Stimulated activated effector memory CD8-positive, alpha-beta T cell treated with anti-CD3 and anti-CD28 coated beads, Interleukin-12 subunit alpha, Interleukin-12 subunit beta, amount 100 ng/mL, for 72 hours (primary cell): ENCODE measurements around the gene ARTN.

ENCODE experiments used
- ATAC-seq: fragments of 150-1000 bp; cut with Tn5 transposase; 2 replicates; pipeline ENCODE4 v1.10.0; 2021
- DNase-seq, 2 donors: peaks; one replicate each; pipeline ENCODE4 v3.0.0; 2021 to 2022; ENCODE audit warnings: low spot score in 2 of 2
- H3K27ac Mint-ChIP-seq: one replicate; pipeline ENCODE4 v1.8.0; 2022; ENCODE audit warnings: mild to moderate bottlenecking, mixed read lengths
- H3K36me3 Mint-ChIP-seq: one replicate; pipeline ENCODE4 v1.8.0; 2022; ENCODE audit warnings: mild to moderate bottlenecking, mixed read lengths
- H3K4me1 Mint-ChIP-seq: one replicate; pipeline ENCODE4 v1.8.0; 2022; ENCODE audit warnings: mixed read lengths
- H3K4me3 Mint-ChIP-seq: one replicate; pipeline ENCODE4 v1.8.0; 2022; ENCODE audit warnings: mild to moderate bottlenecking, mixed read lengths
- H3K9me3 Mint-ChIP-seq: one replicate; pipeline ENCODE4 v1.8.0; 2022; ENCODE audit warnings: mixed read lengths

Gene ARTN

GRCh38 chr1:43913051-43913501, 20.5 kb upstream of the ARTN start:
- Mint-ChIP-seq H3K4me1 (no peaks in the 10 kb centered on the region), H3K9me3 (no peaks in the 10 kb centered on the region), H3K27ac (no peak overlapping the region), H3K36me3 (peaks cover 12% of the 10 kb centered on the region), H3K4me3 (no peak overlapping the region)
- DNase-seq (no peak), ATAC-seq (no peak)

- Mint-ChIP-seq H3K4me1 (no peaks in the 10 kb centered on the region), H3K9me3 (no peaks in the 10 kb centered on the region), H3K4me3 (no peak overlapping the region), H3K36me3 (peaks cover 12% of the 10 kb centered on the region), H3K27ac (no peak overlapping the region)
- DNase-seq, result no peak
- no peak for ATAC-seq
Measured at GRCh38 chr1:43913666-43914360, 19.8 kb upstream of the ARTN start.

- Mint-ChIP-seq H3K36me3 (peaks cover 6% of the 10 kb centered on the region), H3K27ac (no peak overlapping the region), H3K4me3 (no peak overlapping the region), H3K9me3 (no peaks in the 10 kb centered on the region), H3K4me1 (no peaks in the 10 kb centered on the region)
- peak; percentile 44 for ATAC-seq
- DNase-seq, result no peak
Measured at GRCh38 chr1:43914576-43915525, 18.8 kb upstream of the ARTN start.

GRCh38 chr1:43919906-43920305, 13.7 kb upstream of the ARTN start:
- DNase-seq (no peak), ATAC-seq (no peak)
- no peaks in the 10 kb centered on the region for H3K9me3 Mint-ChIP-seq
- H3K4me1 Mint-ChIP-seq, result no peaks in the 10 kb centered on the region
- no peak overlapping the region for H3K27ac Mint-ChIP-seq
- no peak overlapping the region for H3K4me3 Mint-ChIP-seq
- no peaks in the 10 kb centered on the region for H3K36me3 Mint-ChIP-seq

GRCh38 chr1:43921022-43921421, 12.6 kb upstream of the ARTN start:
- Mint-ChIP-seq H3K4me1 (no peaks in the 10 kb centered on the region), H3K9me3 (no peaks in the 10 kb centered on the region), H3K36me3 (no peaks in the 10 kb centered on the region), H3K27ac (peak overlapping the region; percentile 41), H3K4me3 (no peak overlapping the region)
- DNase-seq, result no peak
- ATAC-seq, result no peak

GRCh38 chr1:43924516-43924915, 9.1 kb upstream of the ARTN start:
- ATAC-seq (no peak), DNase-seq (no peak)
- Mint-ChIP-seq H3K36me3 (no peaks in the 10 kb centered on the region), H3K27ac (no peak overlapping the region), H3K4me3 (no peak overlapping the region), H3K4me1 (peaks cover 1% of the 10 kb centered on the region), H3K9me3 (no peaks in the 10 kb centered on the region)

- ATAC-seq (no peak), DNase-seq (no peak)
- H3K9me3 Mint-ChIP-seq, result no peaks in the 10 kb centered on the region
- H3K36me3 Mint-ChIP-seq, result no peaks in the 10 kb centered on the region
- H3K4me1 Mint-ChIP-seq, result peaks cover 5% of the 10 kb centered on the region
- H3K4me3 Mint-ChIP-seq, result no peak overlapping the region
- H3K27ac Mint-ChIP-seq, result peak overlapping the region; percentile 33
Measured at GRCh38 chr1:43925846-43926245, 7.8 kb upstream of the ARTN start.

GRCh38 chr1:43930168-43930948, 3.2 kb upstream of the ARTN start:
- Mint-ChIP-seq H3K9me3 (no peaks in the 10 kb centered on the region), H3K4me1 (peaks cover 24% of the 10 kb centered on the region), H3K36me3 (peaks cover 9% of the 10 kb centered on the region), H3K27ac (no peak overlapping the region), H3K4me3 (no peak overlapping the region)
- no peak for DNase-seq
- ATAC-seq, result no peak

- H3K4me3 Mint-ChIP-seq, result no peak overlapping the region
- no peak overlapping the region for H3K27ac Mint-ChIP-seq
- DNase-seq (no peak), ATAC-seq (no peak)
- peaks cover 24% of the 10 kb centered on the region for H3K4me1 Mint-ChIP-seq
- no peaks in the 10 kb centered on the region for H3K9me3 Mint-ChIP-seq
- peaks cover 9% of the 10 kb centered on the region for H3K36me3 Mint-ChIP-seq
Measured at GRCh38 chr1:43930949-43931275, 2.7 kb upstream of the ARTN start.

GRCh38 chr1:43931711-43932660, 1.6 kb upstream of the ARTN start:
- Mint-ChIP-seq H3K27ac (peak overlapping the region; percentile 43), H3K4me1 (peaks cover 24% of the 10 kb centered on the region), H3K4me3 (no peak overlapping the region), H3K9me3 (no peaks in the 10 kb centered on the region), H3K36me3 (peaks cover 9% of the 10 kb centered on the region)
- DNase-seq (no peak), ATAC-seq (no peak)

- peaks cover 24% of the 10 kb centered on the region for H3K4me1 Mint-ChIP-seq
- peak overlapping the region; percentile 2 for H3K4me3 Mint-ChIP-seq
- no peaks in the 10 kb centered on the region for H3K9me3 Mint-ChIP-seq
- ATAC-seq, result no peak
- H3K36me3 Mint-ChIP-seq, result peaks cover 9% of the 10 kb centered on the region
- H3K27ac Mint-ChIP-seq, result peak overlapping the region; percentile 43
- no peak for DNase-seq
Measured at GRCh38 chr1:43932786-43933385, 715 bp upstream of the ARTN start.

- Mint-ChIP-seq H3K4me1 (peaks cover 24% of the 10 kb centered on the region), H3K4me3 (peak overlapping the region; percentile 2), H3K27ac (no peak overlapping the region), H3K36me3 (peaks cover 9% of the 10 kb centered on the region), H3K9me3 (no peaks in the 10 kb centered on the region)
- DNase-seq, result peak; percentile 44 to 79
- peak; percentile 66 for ATAC-seq
Measured at GRCh38 chr1:43934101-43934985, 742 bp downstream of the ARTN start.

- Mint-ChIP-seq H3K36me3 (peaks cover 9% of the 10 kb centered on the region), H3K27ac (no peak overlapping the region), H3K4me3 (no peak overlapping the region), H3K4me1 (peaks cover 18% of the 10 kb centered on the region), H3K9me3 (no peaks in the 10 kb centered on the region)
- ATAC-seq (no peak), DNase-seq (no peak)
Measured at GRCh38 chr1:43934986-43935324, 1.4 kb downstream of the ARTN start.
